AG20443 (cell line): Measurements from ENCODE around the gene LIPC.

Experiments used
- DNase-seq: peaks from one replicate; pipeline ENCODE4 v3.0.0; 2012; ENCODE audit warnings: low spot score, mixed read lengths

Gene LIPC

GRCh38 chr15:58475573-58476524 lies 44.1 kb downstream of the LIPC start:
- peak; percentile 81 for DNase-seq

GRCh38 chr15:58476525-58477162 lies 44.9 kb downstream of the LIPC start:
- no peak for DNase-seq

- no peak for DNase-seq
Measured at GRCh38 chr15:58477170-58477569, 45.4 kb downstream of the LIPC start.

GRCh38 chr15:58478035-58478434 lies 46.2 kb downstream of the LIPC start:
- DNase-seq: no peak

- no peak for DNase-seq
Measured at GRCh38 chr15:58478579-58478978, 46.8 kb downstream of the LIPC start.

- no peak for DNase-seq
Measured at GRCh38 chr15:58479941-58480340, 48.1 kb downstream of the LIPC start.

- DNase-seq: no peak
Measured at GRCh38 chr15:58483376-58483775, 51.6 kb downstream of the LIPC start.

GRCh38 chr15:58484791-58485600 lies 53.2 kb downstream of the LIPC start:
- DNase-seq: no peak

GRCh38 chr15:58486062-58486461 lies 54.3 kb downstream of the LIPC start:
- no peak for DNase-seq

- DNase-seq: no peak
Measured at GRCh38 chr15:58486564-58486963, 54.8 kb downstream of the LIPC start.

- no peak for DNase-seq
Measured at GRCh38 chr15:58487041-58487723, 55.4 kb downstream of the LIPC start.

- DNase-seq: no peak
Measured at GRCh38 chr15:58487724-58488120, 55.9 kb downstream of the LIPC start.

- no peak for DNase-seq
Measured at GRCh38 chr15:58489289-58490085, 57.7 kb downstream of the LIPC start.

- DNase-seq: no peak
Measured at GRCh38 chr15:58490086-58490887, 58.5 kb downstream of the LIPC start.

GRCh38 chr15:58490888-58491473 lies 59.2 kb downstream of the LIPC start:
- DNase-seq: no peak

- DNase-seq: no peak
Measured at GRCh38 chr15:58491499-58492202, 59.9 kb downstream of the LIPC start.

GRCh38 chr15:58492661-58493397 lies 61.0 kb downstream of the LIPC start:
- no peak for DNase-seq

- DNase-seq: no peak
Measured at GRCh38 chr15:58494567-58494966, 62.8 kb downstream of the LIPC start.
